KMS-11 (cell line): ENCODE results near the gene VAMP5.
"Not testable (repeated sequence)": the region's sequence is repeated elsewhere in the genome, so short reads cannot be mapped to it uniquely, and the experiment has no call there.

Experiments
- H2AFZ ChIP-seq: fragments of 200-600 bp; sonication (generic); 2 replicates; pipeline ENCODE4 v1.6.1; 2016; ENCODE audit warnings: antibody characterized with exemption, mixed run types, low read depth
- H3K27ac ChIP-seq: fragments of 200-600 bp; sonication (generic); 2 replicates; pipeline ENCODE4 v1.6.1; 2016; ENCODE audit warnings: mild to moderate bottlenecking, mixed run types
- H3K27me3 ChIP-seq: fragments of 200-600 bp; sonication (generic); 2 replicates; pipeline ENCODE4 v1.6.1; 2017; ENCODE audit warnings: mild to moderate bottlenecking, low read depth, mixed run types, moderate library complexity; ENCODE audit not compliant: insufficient read depth
- H3K36me3 ChIP-seq: fragments of 200-600 bp; sonication (generic); 2 replicates; pipeline ENCODE4 v1.6.1; 2017; ENCODE audit warnings: mild to moderate bottlenecking, mixed run types; ENCODE audit not compliant: insufficient read depth
- H3K4me1 ChIP-seq: fragments of 200-600 bp; sonication (generic); 2 replicates; pipeline ENCODE4 v1.6.1; 2016; ENCODE audit warnings: mild to moderate bottlenecking, low read depth, mixed run types; ENCODE audit not compliant: poor library complexity, severe bottlenecking
- H3K4me2 ChIP-seq: fragments of 200-600 bp; sonication (generic); 2 replicates; pipeline ENCODE4 v1.7.0; 2016; ENCODE audit warnings: mild to moderate bottlenecking, mixed run types
- H3K4me3 ChIP-seq: fragments of 200-600 bp; sonication (generic); IDR thresholded peaks from 2 replicates; pipeline ENCODE4 v1.6.1; 2017; ENCODE audit warnings: low read depth, low read length, mixed read lengths; ENCODE audit not compliant: insufficient read depth
- H3K79me2 ChIP-seq: fragments of 200-600 bp; sonication (generic); 2 replicates; pipeline ENCODE4 v1.6.1; 2016; ENCODE audit warnings: low read depth, mixed run types; ENCODE audit not compliant: insufficient read depth
- H3K9ac ChIP-seq: fragments of 200-600 bp; sonication (generic); 2 replicates; pipeline ENCODE4 v1.6.1; 2016; ENCODE audit warnings: mild to moderate bottlenecking, mixed run types
- H4K20me1 ChIP-seq: fragments of 200-600 bp; sonication (generic); 2 replicates; pipeline ENCODE4 v1.6.1; 2016; ENCODE audit warnings: mild to moderate bottlenecking, mixed run types; ENCODE audit not compliant: insufficient read depth
- CTCF ChIP-seq: fragments of 200-600 bp; sonication (generic); conservative IDR thresholded peaks from 2 replicates; pipeline ENCODE4 v1.6.1; 2017; ENCODE audit warnings: low read depth, mild to moderate bottlenecking, antibody characterized with exemption, low read length, moderate library complexity, mixed read lengths

VAMP5 gene

GRCh38 chr2:85600951-85601770, 16.9 kb downstream of the VAMP5 start:
- Histone ChIP-seq H4K20me1 (no peaks in the 10 kb centered on the region), H3K79me2 (peaks cover 10% of the 10 kb centered on the region; the same call in 1 of the 2 replicates), H3K9ac (no peak overlapping the region), H2AFZ (no peak overlapping the region), H3K4me1 (peaks cover 30% of the 10 kb centered on the region), H3K4me2 (peak overlapping the region; percentile 67; the same call in 1 of the 2 replicates), H3K4me3 (no peak overlapping the region), H3K27me3 (no peaks in the 10 kb centered on the region), H3K27ac (no peak overlapping the region), H3K36me3 (no peaks in the 10 kb centered on the region)
- TF ChIP-seq CTCF: no peak

GRCh38 chr2:85601771-85602475, 17.7 kb downstream of the VAMP5 start:
- H3K27me3 ChIP-seq: no peaks in the 10 kb centered on the region
- no peak for TF ChIP-seq CTCF
- H3K4me1 ChIP-seq: peaks cover 23% of the 10 kb centered on the region
- peak overlapping the region; percentile 60 for H3K4me3 ChIP-seq
- no peaks in the 10 kb centered on the region for H4K20me1 ChIP-seq
- no peak overlapping the region for H3K27ac ChIP-seq
- peak overlapping the region; percentile 41; the same call in 1 of the 2 replicates for H3K9ac ChIP-seq
- H3K36me3 ChIP-seq: no peaks in the 10 kb centered on the region
- H3K79me2 ChIP-seq: peaks cover 2% of the 10 kb centered on the region; the same call in 1 of the 2 replicates
- H3K4me2 ChIP-seq: peak overlapping the region; percentile 67
- peak overlapping the region; percentile 80 for H2AFZ ChIP-seq

GRCh38 chr2:85602476-85603234, 18.4 kb downstream of the VAMP5 start, which contains the start of gene TMEM150A:
Gene TMEM150A, minus strand, starts transcription at chr2:85602698. Its CDS starts 750 bp downstream, at chr2:85601948.
- H3K9ac ChIP-seq: peak within 1 kb of the TSS; percentile 41; the same call in 1 of the 2 replicates
- H3K79me2 ChIP-seq: no peaks in the 10 kb centered on the region
- H2AFZ ChIP-seq: peak within 1 kb of the TSS; percentile 80
- no peak for TF ChIP-seq CTCF
- peaks cover 17% of the 10 kb centered on the region for H3K4me1 ChIP-seq
- no peak within 1 kb of the TSS for H3K27ac ChIP-seq
- H4K20me1 ChIP-seq: no peaks in the 10 kb centered on the region
- H3K36me3 ChIP-seq: no peaks in the 10 kb centered on the region
- no peaks in the 10 kb centered on the region for H3K27me3 ChIP-seq
- H3K4me3 ChIP-seq: peak within 1 kb of the TSS; percentile 92
- H3K4me2 ChIP-seq: peak within 1 kb of the TSS; percentile 67

GRCh38 chr2:85604133-85604444, 19.9 kb downstream of the VAMP5 start:
- not testable (repeated sequence) for H3K27me3 ChIP-seq, H3K79me2 ChIP-seq, H3K4me3 ChIP-seq, H4K20me1 ChIP-seq, H2AFZ ChIP-seq, H3K9ac ChIP-seq, H3K27ac ChIP-seq, H3K36me3 ChIP-seq, H3K4me2 ChIP-seq
- H3K4me1 ChIP-seq: peaks cover 17% of the 10 kb centered on the region
